ENCODE data around the gene SH3D21.

SH3D21 gene

DNA sequence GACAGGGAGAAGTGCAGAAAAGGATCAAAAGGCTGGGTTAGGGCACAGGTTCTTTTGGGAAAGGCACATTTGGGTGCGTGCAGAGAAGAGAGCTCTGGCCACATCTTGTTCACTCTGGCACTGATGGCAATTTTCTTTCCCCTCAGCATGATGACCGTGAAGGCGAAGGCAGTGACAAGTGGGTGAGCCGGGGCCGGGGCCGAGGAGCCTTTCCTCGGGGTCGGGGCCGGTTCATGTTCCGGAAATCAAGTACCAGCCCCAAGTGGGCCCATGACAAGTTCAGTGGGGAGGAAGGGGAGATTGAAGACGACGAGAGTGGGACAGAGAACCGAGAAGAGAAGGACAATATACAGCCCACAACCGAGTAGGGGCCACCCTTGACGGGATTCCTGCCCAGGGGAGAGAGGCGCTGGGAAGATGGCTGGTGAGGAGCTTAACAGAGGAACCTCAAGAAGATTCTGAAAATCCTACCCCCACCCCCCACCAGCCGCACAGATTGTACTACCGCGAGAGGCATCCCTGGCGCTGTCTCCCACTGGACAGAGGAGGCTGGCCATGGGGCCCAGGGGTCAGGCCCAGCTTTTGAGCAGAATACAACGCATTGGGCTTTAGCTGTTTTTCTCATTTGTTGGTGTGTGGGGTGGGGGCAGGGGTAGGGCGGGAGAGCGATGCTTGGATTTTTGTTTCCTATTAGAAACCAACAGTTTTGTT, 2.4 kb upstream of the SH3D21 start:
- no peak for DNase-seq

DNA sequence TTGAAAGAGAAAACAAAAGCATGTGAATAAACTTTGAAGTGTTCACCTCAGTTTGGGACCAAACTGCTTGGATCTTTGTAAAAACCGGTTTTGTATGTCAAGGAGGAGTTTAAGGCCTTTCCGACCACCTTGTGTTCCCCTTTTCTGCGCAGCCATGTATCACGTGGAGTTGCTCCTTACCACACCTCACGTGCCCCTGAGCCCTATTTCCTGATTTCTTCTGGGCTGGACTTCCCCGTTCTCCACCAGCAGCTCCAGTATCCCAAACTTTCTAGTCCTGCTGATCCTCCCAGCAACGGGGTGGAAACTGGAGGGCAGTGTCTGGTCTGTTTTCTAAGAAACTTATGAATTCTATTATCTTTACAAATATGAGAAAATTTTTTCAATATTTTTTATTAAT, 1.6 kb upstream of the SH3D21 start:
- DNase-seq = no peak

DNA sequence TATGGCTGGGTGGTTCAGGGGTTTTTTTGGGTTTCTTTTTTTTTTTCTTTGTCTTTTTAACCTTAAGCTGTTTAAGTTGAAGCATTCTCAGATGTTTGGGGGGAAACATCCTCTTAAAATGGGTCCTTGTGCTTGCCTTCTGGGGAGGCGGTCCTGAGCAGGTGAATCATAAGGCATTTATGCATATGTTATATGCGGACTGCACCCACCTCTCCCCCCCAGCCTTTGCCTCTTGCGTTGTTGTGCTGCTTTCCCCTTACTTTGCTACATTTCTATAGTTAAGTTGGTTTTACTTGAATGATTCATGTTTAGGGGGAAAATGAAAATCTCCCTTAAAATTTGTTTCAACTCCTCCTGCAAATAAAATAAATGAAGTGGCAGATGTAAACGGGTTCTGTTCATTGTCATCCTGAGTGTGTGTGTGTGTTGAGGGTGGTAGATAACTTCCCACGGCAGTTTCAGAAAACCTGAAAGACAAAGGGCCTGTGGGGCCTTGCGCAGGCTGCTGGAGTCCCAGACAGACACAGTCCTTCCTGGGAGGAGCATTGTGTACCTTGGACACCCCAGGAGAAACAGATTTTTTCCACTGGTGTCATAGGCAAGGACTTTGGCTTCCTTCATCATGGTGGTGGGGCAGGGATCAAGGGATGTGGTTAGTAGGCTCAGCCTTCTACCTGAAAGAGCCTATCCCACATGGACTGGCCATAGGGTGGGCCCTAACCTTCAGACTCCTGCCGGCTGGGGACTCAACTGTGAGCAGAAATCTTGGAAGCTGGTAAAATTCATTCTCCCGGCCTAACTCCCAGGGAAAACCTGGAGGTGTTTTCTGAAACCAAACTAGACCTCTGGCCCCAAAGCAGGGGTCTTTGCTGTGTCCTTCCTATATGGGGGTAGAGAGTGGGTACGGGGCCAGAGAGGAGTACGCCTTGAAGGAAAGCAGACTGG, 926 bp upstream of the SH3D21 start:
- no peak for DNase-seq

GRCh38 chr1:36305915-36306209, 306 bp upstream of the SH3D21 start:
- no peak for DNase-seq

DNA sequence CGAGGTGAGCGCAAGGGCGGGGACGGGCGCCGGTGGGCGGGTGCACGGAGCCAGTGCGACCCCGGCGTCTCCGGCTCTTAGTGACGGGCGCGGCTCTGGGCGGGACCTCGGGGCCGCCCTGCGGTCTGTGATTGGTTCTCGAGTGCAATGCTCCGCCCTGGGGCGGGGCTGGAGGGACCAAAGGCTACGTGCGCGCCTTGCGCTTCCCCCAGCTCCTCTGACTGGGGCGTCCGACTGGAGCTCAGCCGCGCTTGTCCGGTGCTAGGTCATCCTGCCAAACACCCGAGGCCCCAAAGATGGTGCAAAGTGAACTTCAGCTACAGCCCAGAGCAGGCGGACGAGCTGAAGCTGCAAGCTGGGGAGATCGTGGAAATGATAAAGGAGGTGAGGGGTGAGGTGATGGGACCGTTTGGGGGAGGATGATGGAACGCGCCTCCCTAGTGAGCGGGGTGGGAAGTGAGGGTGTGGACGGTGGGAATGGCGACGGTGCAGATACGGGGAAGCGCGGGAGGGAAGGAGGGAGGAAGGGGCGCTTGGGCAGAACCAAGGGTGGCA, 811 bp downstream of the SH3D21 start:
- DNase-seq = peak; percentile 85

- no peak for DNase-seq
Measured at GRCh38 chr1:36307601-36308330, 1.6 kb downstream of the SH3D21 start.

GRCh38 chr1:36309397-36309796, 3.2 kb downstream of the SH3D21 start:
- no peak for DNase-seq

DNA sequence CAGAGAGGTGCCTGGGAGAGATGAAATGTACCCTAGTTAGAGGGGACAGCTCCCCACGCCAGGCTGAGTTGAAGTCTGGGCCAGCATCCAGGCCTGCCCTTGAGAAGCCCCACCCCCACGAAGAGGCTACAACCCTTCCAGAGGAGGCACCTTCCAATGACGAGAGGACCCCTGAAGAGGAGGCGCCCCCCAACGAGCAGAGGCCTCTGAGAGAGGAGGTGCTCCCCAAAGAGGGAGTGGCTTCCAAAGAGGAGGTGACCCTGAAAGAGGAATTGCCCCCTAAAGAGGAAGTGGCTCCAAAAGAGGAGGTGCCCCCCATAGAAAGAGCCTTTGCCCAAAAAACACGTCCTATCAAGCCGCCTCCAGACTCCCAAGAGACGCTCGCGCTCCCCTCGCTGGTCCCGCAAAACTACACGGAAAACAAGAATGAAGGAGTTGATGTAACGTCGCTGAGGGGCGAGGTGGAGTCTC, 14.2 kb downstream of the SH3D21 start:
- no peak for DNase-seq

GRCh38 chr1:36320767-36321118, 14.6 kb downstream of the SH3D21 start:
- DNase-seq = no peak

DNA sequence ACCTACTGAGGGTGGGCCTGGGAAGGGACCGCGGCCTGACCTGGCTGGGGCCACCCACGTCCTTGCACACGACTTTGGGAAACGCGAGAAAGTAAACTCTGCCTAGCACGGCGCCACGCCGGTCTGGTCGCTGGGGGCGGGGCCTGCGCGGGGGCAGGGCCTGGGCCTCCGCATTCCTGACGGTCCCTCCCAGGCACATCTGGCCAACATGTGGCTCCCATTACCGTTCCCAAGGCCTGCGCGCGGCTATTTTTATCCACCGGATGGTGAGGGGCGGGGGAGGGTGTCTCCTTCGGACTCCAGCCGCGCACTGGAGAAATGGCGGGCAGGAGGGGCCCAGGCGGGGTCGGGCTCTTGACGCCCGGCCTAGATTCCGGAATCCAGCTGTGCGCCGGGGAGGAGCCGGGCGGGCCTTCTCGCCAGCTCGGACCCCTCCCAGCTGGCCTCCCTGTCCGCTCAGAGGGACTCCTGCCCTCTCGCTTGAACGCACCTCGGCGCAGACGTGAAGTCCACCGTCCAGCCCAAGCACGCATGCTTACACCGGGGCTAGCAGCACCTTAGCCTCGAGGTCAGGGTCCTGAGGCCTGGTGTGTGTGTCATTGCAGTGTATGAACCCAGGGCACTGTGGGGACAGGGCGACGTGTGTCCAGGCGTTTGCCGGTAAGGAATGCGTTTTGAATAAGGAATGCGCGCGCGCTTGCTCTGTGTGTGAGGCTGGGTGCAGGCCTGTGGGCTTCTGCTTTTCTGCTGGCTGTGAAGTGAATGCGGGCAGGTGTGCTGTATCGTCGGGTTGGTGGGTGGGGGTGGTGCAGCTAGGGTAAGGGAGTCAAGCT, 15.2 kb downstream of the SH3D21 start:
- no peak for DNase-seq

GRCh38 chr1:36322041-36322785, 16.0 kb downstream of the SH3D21 start:
- DNase-seq = no peak

- no peak for DNase-seq
Measured at GRCh38 chr1:36322786-36323635, 16.8 kb downstream of the SH3D21 start.

DNA sequence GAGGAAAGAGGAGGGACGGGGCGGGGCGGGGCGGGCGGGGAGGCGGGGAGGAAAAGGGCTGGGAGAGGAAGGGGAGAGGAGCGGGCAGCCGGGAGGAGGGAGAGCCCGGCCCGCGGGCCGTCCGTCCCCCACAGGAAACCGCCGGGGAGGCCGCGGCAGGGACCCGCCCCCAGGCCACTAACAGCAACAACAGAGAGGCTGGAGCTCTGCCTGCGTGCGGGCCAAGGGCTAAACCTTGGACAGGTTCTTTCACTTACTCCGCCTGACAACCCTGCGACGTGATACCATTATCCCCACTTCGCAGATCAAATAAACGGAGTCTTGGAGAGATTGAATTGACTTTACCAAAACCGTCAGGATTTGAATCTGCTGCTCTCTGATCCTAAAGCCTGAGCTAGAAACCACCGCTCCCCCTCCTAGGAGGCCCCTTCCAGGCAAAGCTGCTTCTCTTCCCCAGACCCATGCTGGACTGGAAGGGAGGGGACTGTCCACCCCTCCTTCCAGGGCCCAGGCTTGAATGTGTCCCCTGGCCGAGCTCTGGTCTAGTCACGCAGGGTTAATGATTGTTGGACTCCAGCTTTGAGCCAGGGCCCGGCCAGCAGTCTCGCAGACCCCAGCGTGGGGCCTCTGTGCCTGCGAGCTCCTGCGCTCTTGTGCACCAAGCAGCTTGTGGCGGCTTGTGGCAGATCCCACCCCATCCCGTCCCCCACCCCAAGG, 17.6 kb downstream of the SH3D21 start, which contains the start of gene EVA1B:
Gene EVA1B, minus strand, starts transcription at position 10 of the 717 bp plus-strand sequence. CDS start 608 bp downstream, outside the sequence.
- DNase-seq = no peak

- DNase-seq = no peak
Measured at GRCh38 chr1:36324353-36324703, 18.2 kb downstream of the SH3D21 start.

DNA sequence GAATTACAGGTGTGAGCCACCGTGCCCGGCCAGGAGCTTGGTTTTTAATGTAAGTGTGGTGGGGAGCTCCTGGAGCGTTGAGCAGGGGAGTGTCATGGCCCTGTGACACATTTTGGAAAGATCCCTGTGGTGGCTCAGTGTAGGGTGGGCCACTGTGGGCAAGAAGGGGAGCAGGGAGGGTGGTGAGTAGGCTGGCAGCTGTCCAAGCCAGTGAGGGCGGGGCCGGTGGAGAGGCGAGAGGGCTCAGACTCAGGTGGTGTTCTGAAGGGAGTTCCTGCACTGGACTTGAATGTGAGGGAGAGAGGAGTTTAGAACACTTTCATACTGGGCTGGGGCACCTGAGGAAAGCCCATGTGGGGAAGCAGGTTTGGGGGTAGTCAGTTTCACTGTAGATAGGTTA, 20.3 kb downstream of the SH3D21 start:
- no peak for DNase-seq

DNA sequence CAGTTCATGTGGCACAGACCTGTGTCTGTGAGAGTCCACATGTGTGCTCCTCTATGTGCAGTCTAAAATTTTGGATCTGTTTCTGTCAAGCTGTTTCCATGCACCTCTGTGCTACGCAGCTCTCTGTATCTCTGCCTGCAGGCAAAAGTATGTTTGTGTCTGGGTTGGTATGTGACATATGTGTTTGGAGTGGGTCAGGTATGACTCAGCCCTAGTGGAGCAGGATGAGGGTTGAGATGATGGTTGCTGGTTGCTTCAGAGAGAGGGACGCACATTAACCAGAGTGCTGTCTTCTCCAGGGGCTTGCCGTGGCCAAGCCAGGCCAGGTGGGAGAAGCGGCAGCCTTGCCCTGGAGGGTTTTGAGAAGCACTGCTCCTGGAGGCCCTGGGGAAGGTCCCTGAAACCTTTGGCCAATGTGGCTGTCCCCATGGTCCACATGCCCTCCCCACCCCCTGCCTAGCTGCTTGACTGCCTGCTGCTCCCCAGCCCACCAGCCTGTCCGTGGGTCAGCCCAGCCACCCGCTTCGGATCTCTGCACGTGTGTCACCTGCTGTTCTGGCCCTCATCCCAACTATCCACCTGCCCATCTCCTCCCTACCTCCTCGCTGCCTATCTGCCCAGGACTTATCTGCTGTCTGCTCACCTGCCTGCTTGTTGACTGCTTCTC, 21.4 kb downstream of the SH3D21 start:
- DNase-seq = no peak

DNA sequence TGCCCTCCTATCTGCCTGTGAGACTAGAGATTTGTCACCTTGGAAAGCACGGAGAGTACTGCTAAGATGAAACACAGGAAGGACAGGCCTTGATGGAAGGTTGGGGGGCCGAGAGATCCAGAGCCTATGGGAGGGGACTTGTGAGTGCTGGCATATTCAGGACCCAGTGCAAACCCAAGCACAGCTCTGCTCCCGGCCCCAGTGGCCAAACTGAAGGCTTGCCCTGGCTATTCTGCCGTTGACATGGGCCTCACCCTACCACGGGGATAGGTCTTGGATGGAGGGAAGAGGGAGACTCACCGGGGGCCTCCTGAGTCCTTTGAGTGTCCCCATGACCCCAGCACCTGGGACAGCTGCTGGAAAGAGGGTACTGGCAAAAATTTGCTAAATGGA, 21.9 kb downstream of the SH3D21 start:
- no peak for DNase-seq

DNA sequence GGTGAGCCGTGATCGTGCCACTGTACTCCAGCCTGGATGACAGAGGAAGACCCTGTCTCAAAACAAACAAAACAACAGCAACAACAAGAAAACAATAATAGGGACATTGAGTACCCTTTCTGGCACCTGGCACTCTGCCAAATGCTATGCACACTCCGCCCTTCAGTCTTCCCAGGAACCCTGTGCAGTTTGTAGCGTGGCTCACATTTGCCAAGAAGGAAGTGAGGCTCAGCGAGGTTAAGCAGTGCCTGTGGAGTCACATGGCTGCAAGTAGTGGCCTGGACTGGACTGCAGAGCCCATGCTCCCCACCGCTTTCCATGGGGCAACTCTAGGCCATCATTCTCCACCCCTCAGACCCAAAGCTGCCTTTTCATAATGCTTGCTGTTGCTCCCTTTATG, 22.5 kb downstream of the SH3D21 start:
- DNase-seq = no peak

- no peak for DNase-seq
Measured at GRCh38 chr1:36329817-36330216, 23.6 kb downstream of the SH3D21 start.

Data from midbrain (tissue), 1 donor.